ENCODE data around the gene TOMM34. TPM values are rescaled to one million over a fixed set of nuclear protein-coding genes. Genes with fewer than 3 reads are reported as not detected.

TOMM34 gene
- total RNA-seq, 1 donor from 2014 or later: 18.2 TPM

GRCh38 chr20:44928595-44928994 lies 31.6 kb downstream of the TOMM34 start:
- peaks cover 44% of the 10 kb centered on the region for H3K36me3 Mint-ChIP-seq (ENCODE audit: low read depth)

GRCh38 chr20:44924541-44924940 lies 35.7 kb downstream of the TOMM34 start:
- ChIA-PET POLR2A (interaction anchor here (0.6 kb wide), 1 partner anchor 36 kb away, joined by 3 read pairs; the partner anchor contains the start of gene TOMM34), CTCF (no interaction called here)
- no peak for TF ChIP-seq CTCF (IDR thresholded peaks at IDR 0.05)
- Mint-ChIP-seq H3K36me3 (ENCODE audit: low read depth) (peaks cover 36% of the 10 kb centered on the region), H3K27ac (no peak overlapping the region), H3K4me1 (no peaks in the 10 kb centered on the region), H3K27me3 (no peaks in the 10 kb centered on the region), H3K4me3 (no peak overlapping the region), H3K9me3 (no peaks in the 10 kb centered on the region)
- no peak for ATAC-seq (ENCODE audit: low read depth)
- intact Hi-C loops (cut with micrococcal nuclease): no loop called here
- no peak for DNase-seq

More at GRCh38 chr20:44928595-44928994, 31.6 kb downstream of the TOMM34 start:
- POLR2A ChIA-PET: no interaction called here
- H3K27ac Mint-ChIP-seq: no peak overlapping the region
- H3K4me3 Mint-ChIP-seq: no peak overlapping the region
- DNase-seq (no peak), ATAC-seq (ENCODE audit: low read depth) (no peak)
- no peaks in the 10 kb centered on the region for H3K4me1 Mint-ChIP-seq
- CTCF ChIA-PET: no interaction called here
- no peaks in the 10 kb centered on the region for H3K9me3 Mint-ChIP-seq
- TF ChIP-seq CTCF (IDR thresholded peaks at IDR 0.05): no peak
- H3K27me3 Mint-ChIP-seq: no peaks in the 10 kb centered on the region
- intact Hi-C loops (cut with micrococcal nuclease): no loop called here

GRCh38 chr20:44921447-44921846 lies 38.8 kb downstream of the TOMM34 start:
- no peaks in the 10 kb centered on the region for H3K9me3 Mint-ChIP-seq
- H3K4me1 Mint-ChIP-seq: no peaks in the 10 kb centered on the region
- no peak overlapping the region for H3K4me3 Mint-ChIP-seq
- ATAC-seq (ENCODE audit: low read depth) (no peak), DNase-seq (no peak)
- intact Hi-C loops (cut with micrococcal nuclease): no loop called here
- peaks cover 55% of the 10 kb centered on the region for H3K36me3 Mint-ChIP-seq (ENCODE audit: low read depth)
- H3K27me3 Mint-ChIP-seq: no peaks in the 10 kb centered on the region
- ChIA-PET POLR2A (interaction anchor here (0.7 kb wide), 1 partner anchor 36 kb away, joined by 5 read pairs; the partner anchor contains the start of gene YWHAB), CTCF (no interaction called here)
- TF ChIP-seq CTCF (IDR thresholded peaks at IDR 0.05): no peak
- no peak overlapping the region for H3K27ac Mint-ChIP-seq

GRCh38 chr20:44918761-44919160 lies 41.4 kb downstream of the TOMM34 start:
- peaks cover 55% of the 10 kb centered on the region for H3K36me3 Mint-ChIP-seq (ENCODE audit: low read depth)
- DNase-seq (no peak), ATAC-seq (ENCODE audit: low read depth) (no peak)
- no peaks in the 10 kb centered on the region for H3K27me3 Mint-ChIP-seq
- POLR2A ChIA-PET: no interaction called here
- CTCF ChIA-PET: no interaction called here
- TF ChIP-seq CTCF (IDR thresholded peaks at IDR 0.05): no peak
- intact Hi-C loops (cut with micrococcal nuclease): no loop called here
- H3K4me1 Mint-ChIP-seq: no peaks in the 10 kb centered on the region
- H3K4me3 Mint-ChIP-seq: no peak overlapping the region
- H3K27ac Mint-ChIP-seq: no peak overlapping the region
- H3K9me3 Mint-ChIP-seq: no peaks in the 10 kb centered on the region

- Mint-ChIP-seq H3K4me1 (no peaks in the 10 kb centered on the region), H3K4me3 (no peak overlapping the region), H3K27ac (no peak overlapping the region), H3K27me3 (no peaks in the 10 kb centered on the region), H3K9me3 (no peaks in the 10 kb centered on the region), H3K36me3 (ENCODE audit: low read depth) (peaks cover 53% of the 10 kb centered on the region)
- CTCF ChIA-PET: no interaction called here
- DNase-seq (no peak), ATAC-seq (ENCODE audit: low read depth) (no peak)
- intact Hi-C loops (cut with micrococcal nuclease): no loop called here
- POLR2A ChIA-PET: no interaction called here
- no peak for TF ChIP-seq CTCF (IDR thresholded peaks at IDR 0.05)
These were observed 41.9 kb downstream of the TOMM34 start for GRCh38 chr20:44918342-44918741.

Measured in activated B cell treated with CpG ODN at 0.5 μM for 24 hours (primary cell).